Neural progenitor cell (in vitro differentiated cells): ENCODE measurements around the gene AMACR.

Source experiments
- CTCF ChIP-seq: fragments of 200-600 bp; sonication (generic); IDR thresholded peaks from 2 replicates; pipeline ENCODE4 v1.5.1; 2017; ENCODE audit warnings: antibody characterized with exemption, mild to moderate bottlenecking
- EZH2 ChIP-seq: fragments of 200-600 bp; sonication (generic); IDR thresholded peaks from 2 replicates; pipeline ENCODE4 v1.6.1; 2017; ENCODE audit warnings: antibody characterized with exemption, mild to moderate bottlenecking, moderate library complexity
- EZH2phosphoT487 ChIP-seq: fragments of 200-600 bp; sonication (generic); IDR thresholded peaks from 2 replicates; pipeline ENCODE4 v1.6.1; 2017; ENCODE audit warnings: antibody characterized with exemption

GRCh38 chr5:33937017-33937706, 70.7 kb downstream of the AMACR start:
- TF ChIP-seq CTCF = no peak
- no peak for TF ChIP-seq EZH2
- no peak for TF ChIP-seq EZH2phosphoT487
